ENCODE results near the gene NEURL1B.

NEURL1B gene

DNA sequence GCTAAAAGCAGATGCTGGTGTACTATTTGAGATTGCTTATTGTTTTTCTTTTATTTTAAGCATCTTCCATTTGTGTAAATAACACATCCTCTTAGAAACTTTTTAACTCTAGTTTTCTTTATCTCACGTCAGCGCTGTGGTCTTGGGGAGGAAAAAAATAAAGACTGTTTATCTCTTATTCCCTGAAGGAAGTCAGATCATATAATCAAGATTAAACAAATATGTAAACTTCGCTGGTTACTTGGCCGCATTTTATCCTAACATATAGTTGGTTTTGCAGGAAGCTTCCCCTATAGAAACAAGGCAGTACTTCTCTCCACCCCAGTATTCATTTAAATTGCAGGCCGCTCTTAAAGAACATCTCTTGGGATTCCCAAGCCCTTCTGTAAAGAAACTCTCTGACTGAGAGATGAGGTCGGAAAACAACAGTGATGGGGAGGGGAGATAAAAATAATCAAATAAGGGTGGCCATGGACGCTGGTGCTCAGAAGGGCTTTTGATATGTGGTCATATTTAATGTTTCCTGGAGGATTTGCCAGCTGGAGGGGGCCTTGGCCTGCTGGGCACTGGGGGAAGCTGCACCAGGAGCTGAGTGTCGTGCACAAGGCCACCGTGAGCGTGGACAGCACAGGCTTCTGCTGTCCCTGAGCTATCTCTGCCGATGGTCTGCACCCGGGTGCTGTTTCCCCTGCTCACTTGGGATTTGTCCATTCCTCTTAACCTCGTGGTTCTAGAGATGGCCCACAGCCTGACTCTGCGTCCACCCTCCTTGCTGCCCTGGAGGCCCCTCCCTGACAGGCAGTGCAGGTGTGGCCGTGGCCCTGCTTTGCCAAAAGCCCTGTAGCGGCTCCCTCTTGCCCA, 23.8 kb downstream of the NEURL1B start:
- Histone ChIP-seq H3K9me3 (no peaks in the 10 kb centered on the region), H3K27me3 (no peaks in the 10 kb centered on the region), H3K4me3 (no peak overlapping the region), H3K27ac (no peak overlapping the region), H3K4me1 (peaks cover 0 to 78% (median 30%) of the 10 kb centered on the region in 4 donors), H3K36me3 (peaks cover 0 to under 1% (median under 1%) of the 10 kb centered on the region in 3 donors)
- no peak for DNase-seq
- TF ChIP-seq, protein P1, sequence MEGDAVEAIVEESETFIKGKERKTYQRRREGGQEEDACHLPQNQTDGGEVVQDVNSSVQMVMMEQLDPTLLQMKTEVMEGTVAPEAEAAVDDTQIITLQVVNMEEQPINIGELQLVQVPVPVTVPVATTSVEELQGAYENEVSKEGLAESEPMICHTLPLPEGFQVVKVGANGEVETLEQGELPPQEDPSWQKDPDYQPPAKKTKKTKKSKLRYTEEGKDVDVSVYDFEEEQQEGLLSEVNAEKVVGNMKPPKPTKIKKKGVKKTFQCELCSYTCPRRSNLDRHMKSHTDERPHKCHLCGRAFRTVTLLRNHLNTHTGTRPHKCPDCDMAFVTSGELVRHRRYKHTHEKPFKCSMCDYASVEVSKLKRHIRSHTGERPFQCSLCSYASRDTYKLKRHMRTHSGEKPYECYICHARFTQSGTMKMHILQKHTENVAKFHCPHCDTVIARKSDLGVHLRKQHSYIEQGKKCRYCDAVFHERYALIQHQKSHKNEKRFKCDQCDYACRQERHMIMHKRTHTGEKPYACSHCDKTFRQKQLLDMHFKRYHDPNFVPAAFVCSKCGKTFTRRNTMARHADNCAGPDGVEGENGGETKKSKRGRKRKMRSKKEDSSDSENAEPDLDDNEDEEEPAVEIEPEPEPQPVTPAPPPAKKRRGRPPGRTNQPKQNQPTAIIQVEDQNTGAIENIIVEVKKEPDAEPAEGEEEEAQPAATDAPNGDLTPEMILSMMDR (IDR thresholded peaks at IDR 0.05) = no peak
- intact Hi-C loops (cut with DNase I; ENCODE audit: low total_unique reads) = no loop called here

DNA sequence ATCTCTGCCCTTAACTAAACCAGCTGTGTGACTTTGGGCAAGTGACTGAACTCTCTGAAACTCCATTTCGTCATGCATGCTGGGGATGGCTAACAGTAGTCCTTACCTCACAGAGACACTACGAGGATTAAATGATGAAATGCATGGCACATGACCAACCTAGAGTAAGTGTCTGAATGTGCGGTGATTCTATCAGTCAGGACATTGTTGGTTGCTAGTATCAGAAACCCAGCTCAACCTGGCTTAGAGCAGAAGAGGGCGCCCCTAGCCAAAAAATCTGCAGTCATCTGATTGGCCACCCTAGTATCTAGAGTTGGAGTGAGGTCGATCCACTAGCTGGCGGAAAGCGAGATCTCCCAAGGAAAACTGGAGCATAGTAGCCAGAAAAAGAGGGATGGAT, 25.2 kb downstream of the NEURL1B start:
- TF ChIP-seq, protein P1 (IDR thresholded peaks at IDR 0.05) = peak; percentile 21 to 34
- Histone ChIP-seq H3K4me1 (peaks cover 0 to 64% (median 19%) of the 10 kb centered on the region in 4 donors), H3K27ac (no peak overlapping the region), H3K27me3 (no peaks in the 10 kb centered on the region), H3K9me3 (no peaks in the 10 kb centered on the region), H3K4me3 (no peak overlapping the region), H3K36me3 (peaks cover 0 to 14% (median 14%) of the 10 kb centered on the region in 3 donors)
- intact Hi-C loops (cut with DNase I; ENCODE audit: low total_unique reads) = no loop called here
- DNase-seq = peak; percentile 38 to 69

DNA sequence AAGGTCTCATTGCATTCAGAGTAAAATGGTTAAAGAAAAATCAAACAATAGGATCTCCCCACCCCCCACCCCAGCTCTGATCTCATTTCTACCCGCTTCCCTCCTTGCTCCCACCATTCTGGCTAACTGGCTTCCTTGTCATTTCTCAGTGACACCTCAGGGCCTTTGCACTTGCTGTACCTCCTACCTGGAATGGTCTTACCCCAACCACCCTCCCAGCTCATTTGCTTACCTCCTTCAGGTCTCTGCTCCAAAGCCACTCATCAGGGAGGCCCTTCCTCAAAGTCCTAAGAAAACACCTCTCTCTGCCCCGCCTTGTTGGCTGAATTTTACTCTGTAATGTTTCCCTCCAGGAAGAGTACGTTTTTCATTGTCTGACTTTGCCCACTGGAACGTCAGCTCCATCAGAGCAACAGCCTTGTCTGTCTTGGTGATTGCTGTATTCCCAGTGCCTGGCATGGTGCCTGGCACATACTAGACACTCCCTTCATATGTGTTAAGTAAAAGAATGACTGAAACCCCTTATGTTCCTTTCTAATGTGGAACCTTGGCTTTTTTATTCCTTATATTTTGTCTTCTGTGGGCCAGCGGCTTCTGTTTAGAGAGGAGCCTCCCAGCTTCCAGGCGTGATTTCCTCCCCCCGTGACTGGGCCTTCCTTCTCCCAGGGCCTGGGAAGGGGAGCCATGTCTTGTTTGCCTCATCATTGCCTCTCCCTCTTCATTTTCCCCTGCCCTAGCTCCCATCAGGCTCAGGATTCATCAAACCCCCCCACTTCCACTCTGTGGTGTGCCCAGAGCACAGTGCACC, 26.9 kb downstream of the NEURL1B start:
- Histone ChIP-seq H3K27me3 (no peaks in the 10 kb centered on the region), H3K4me1 (peaks cover 0 to 47% (median 16%) of the 10 kb centered on the region in 4 donors), H3K4me3 (no peak overlapping the region), H3K27ac (peak overlapping the region; percentile 36 to 48), H3K9me3 (no peaks in the 10 kb centered on the region), H3K36me3 (peaks cover 0 to 14% (median 14%) of the 10 kb centered on the region in 3 donors)
- intact Hi-C loops (cut with DNase I; ENCODE audit: low total_unique reads) = no loop called here
- DNase-seq = peak in 1 of 2 donors; percentile 57
- TF ChIP-seq, protein P1 (IDR thresholded peaks at IDR 0.05) = no peak

DNA sequence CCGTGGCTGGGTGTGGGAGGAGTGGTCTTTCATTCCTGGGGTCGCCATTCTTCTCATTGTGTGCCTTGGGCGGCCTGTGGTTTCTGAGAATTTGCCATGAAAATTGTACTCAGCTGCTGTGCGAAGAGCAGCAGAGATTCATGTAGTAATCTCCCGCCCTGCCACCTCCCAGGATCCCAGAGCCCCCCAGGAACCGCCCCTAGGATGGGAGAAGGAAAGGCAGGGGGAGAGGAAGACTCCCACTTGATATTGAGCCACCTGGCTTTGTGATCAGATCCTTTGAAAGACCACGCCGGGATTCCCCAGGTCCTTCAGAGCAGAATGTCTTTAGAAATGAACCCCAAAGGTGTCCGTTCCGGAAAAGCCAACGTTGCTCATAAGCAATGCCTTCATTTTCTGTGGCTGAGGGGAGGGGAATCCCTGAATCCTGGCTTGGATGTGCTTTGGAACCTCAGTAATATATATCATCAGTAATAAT, 27.6 kb downstream of the NEURL1B start:
- H3K4me1 ChIP-seq = peaks cover 0 to 46% (median 16%) of the 10 kb centered on the region in 4 donors
- no peaks in the 10 kb centered on the region for H3K27me3 ChIP-seq
- no peak overlapping the region for H3K4me3 ChIP-seq
- H3K27ac ChIP-seq = peak overlapping the region; percentile 36 to 48
- TF ChIP-seq, protein P1 (IDR thresholded peaks at IDR 0.05) = no peak
- intact Hi-C loops (cut with DNase I; ENCODE audit: low total_unique reads) = no loop called here
- H3K36me3 ChIP-seq = peaks cover 0 to 14% (median 14%) of the 10 kb centered on the region in 3 donors
- no peaks in the 10 kb centered on the region for H3K9me3 ChIP-seq
- DNase-seq = peak in 1 of 2 donors; percentile 28

DNA sequence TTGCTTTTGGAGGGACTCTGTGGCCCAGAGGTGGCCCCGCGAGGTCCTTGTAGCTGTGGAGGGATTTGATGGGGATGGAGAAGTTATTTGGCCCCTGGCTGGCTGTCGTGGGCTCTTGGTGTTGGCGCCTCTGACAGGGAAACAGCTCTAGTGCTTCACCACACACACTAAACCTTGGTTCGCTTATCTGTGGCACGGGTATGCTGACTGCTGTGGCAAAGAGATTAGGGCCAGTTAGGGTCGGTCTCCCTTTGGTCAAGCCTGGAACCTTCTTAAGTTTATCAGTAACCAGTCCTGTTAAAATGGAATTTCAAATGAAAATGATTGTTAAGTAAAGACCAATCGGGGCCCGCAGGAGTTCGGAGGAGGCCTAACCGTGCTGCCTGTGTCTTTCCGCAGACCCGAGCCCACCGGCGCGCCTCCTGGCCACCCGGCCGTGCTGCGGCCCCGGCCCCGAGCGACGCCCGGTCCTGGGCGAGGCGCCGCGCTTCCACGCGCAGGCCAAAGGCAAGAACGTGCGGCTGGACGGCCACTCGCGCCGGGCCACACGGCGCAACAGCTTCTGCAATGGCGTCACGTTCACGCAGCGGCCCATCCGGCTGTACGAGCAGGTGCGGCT, 28.4 kb downstream of the NEURL1B start:
- peaks cover 0 to 37% (median 18%) of the 10 kb centered on the region in 4 donors for H3K4me1 ChIP-seq
- intact Hi-C loops (cut with DNase I; ENCODE audit: low total_unique reads) = no loop called here
- H3K9me3 ChIP-seq = no peaks in the 10 kb centered on the region
- DNase-seq = peak in 1 of 2 donors; percentile 29
- H3K27ac ChIP-seq = peak overlapping the region; percentile 36 to 48
- TF ChIP-seq, protein P1 (IDR thresholded peaks at IDR 0.05) = no peak
- H3K4me3 ChIP-seq = no peak overlapping the region
- H3K36me3 ChIP-seq = peaks cover 0 to 14% (median 14%) of the 10 kb centered on the region in 3 donors
- no peaks in the 10 kb centered on the region for H3K27me3 ChIP-seq
